ENCODE results near the gene TMLHE. TPM values are rescaled to one million over a fixed set of nuclear protein-coding genes. Genes with fewer than 3 reads are reported as not detected.
"Not testable (repeated sequence)": the region's sequence is repeated elsewhere in the genome, so short reads cannot be mapped to it uniquely, and the experiment has no call there.

The TMLHE gene
- total RNA-seq, 2 donors from 2014 or later, result 11.7 to 16.2 TPM

DNA sequence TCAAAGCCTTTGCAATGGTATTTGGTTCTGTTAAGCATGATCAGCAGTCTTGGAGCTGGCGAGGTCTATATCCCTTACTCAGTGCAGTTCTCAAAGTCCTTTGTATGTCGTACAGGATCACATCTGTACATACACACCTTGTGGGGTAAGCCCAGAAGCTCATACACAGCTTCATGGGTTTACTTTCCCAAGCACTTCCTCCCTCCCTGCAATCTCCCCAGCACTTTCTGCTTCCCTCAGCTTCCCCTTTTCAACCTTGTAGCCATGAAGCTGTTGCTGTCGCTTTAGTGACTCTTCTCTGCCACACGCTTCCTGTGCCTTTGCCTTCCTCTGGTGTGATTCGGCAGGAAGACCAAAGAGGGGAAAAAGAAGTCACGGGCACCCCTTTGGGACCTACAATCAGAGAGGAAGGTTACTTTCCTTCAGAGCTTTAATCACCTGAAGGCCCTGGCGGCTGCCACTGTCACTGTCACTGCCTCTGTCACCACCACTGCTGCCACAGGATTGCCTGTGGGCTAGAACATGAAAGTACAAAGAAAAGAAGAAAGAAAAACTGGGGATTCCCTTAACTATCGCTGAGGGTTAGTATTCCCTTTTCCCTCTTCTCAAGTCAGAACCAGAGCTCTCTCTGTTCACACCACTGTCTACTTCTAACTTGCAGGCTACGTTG is 146.3 kb downstream of the TMLHE start:
- intact Hi-C loops (cut with DNase I), result not testable (repeated sequence)

GRCh38 chrX:155460501-155460900 is 152.3 kb downstream of the TMLHE start:
- H3K9me3 ChIP-seq; H3K27me3 ChIP-seq; H3K4me3 ChIP-seq; H3K4me1 ChIP-seq; H3K27ac ChIP-seq; H3K36me3 ChIP-seq (replicated peaks in 1 of 2; ENCODE audit: insufficient read depth in 1 of 2, low read depth in 2 of 2); intact Hi-C loops (cut with DNase I); DNase-seq; ATAC-seq: not testable (repeated sequence)
- no CpG with 5 or more reads among the region's 8 CpGs for WGBS, 2 donors

More for the DNA sequence above, 146.3 kb downstream of the TMLHE start:
- ATAC-seq; H3K9me3 ChIP-seq; H3K4me1 ChIP-seq; H3K27me3 ChIP-seq; DNase-seq; H3K4me3 ChIP-seq; H3K27ac ChIP-seq; H3K36me3 ChIP-seq (replicated peaks in 1 of 2; ENCODE audit: insufficient read depth in 1 of 2, low read depth in 2 of 2): not testable (repeated sequence)
- WGBS, 2 donors, result no CpG with 5 or more reads among the region's 9 CpGs

- H3K9me3 ChIP-seq; H3K4me1 ChIP-seq; H3K36me3 ChIP-seq (replicated peaks in 1 of 2; ENCODE audit: insufficient read depth in 1 of 2, low read depth in 2 of 2); intact Hi-C loops (cut with DNase I); H3K27ac ChIP-seq; H3K4me3 ChIP-seq; H3K27me3 ChIP-seq; DNase-seq: not testable (repeated sequence)
- WGBS, 2 donors, result no CpG with 5 or more reads among the region's 51 CpGs
- peak; percentile 82 for ATAC-seq
Measured at GRCh38 chrX:155458471-155458870, 154.3 kb downstream of the TMLHE start, which contains the start of gene F8A3. F8A3 (minus strand) TSS chrX:155458620; CDS start chrX:155458600, 20 bp downstream.

GRCh38 chrX:155457761-155458447 is 154.8 kb downstream of the TMLHE start:
- DNase-seq; H3K4me3 ChIP-seq; H3K4me1 ChIP-seq; intact Hi-C loops (cut with DNase I); H3K36me3 ChIP-seq (replicated peaks in 1 of 2; ENCODE audit: insufficient read depth in 1 of 2, low read depth in 2 of 2); H3K9me3 ChIP-seq; H3K27ac ChIP-seq; H3K27me3 ChIP-seq: not testable (repeated sequence)
- WGBS, 2 donors, result no CpG with 5 or more reads among the region's 97 CpGs
- ATAC-seq, result peak; percentile 91

GRCh38 chrX:155441097-155441496 is 171.7 kb downstream of the TMLHE start:
- Histone ChIP-seq H3K27me3 (no peaks in the 10 kb centered on the region), H3K4me1 (no peaks in the 10 kb centered on the region), H3K36me3 (replicated peaks in 1 of 2; ENCODE audit: insufficient read depth in 1 of 2, low read depth in 2 of 2) (no peaks in the 10 kb centered on the region), H3K9me3 (no peaks in the 10 kb centered on the region), H3K4me3 (no peak overlapping the region), H3K27ac (no peak overlapping the region)
- ATAC-seq (no peak), DNase-seq (no peak)
- intact Hi-C loops (cut with DNase I), result no loop called here
- TF ChIP-seq, protein P1, sequence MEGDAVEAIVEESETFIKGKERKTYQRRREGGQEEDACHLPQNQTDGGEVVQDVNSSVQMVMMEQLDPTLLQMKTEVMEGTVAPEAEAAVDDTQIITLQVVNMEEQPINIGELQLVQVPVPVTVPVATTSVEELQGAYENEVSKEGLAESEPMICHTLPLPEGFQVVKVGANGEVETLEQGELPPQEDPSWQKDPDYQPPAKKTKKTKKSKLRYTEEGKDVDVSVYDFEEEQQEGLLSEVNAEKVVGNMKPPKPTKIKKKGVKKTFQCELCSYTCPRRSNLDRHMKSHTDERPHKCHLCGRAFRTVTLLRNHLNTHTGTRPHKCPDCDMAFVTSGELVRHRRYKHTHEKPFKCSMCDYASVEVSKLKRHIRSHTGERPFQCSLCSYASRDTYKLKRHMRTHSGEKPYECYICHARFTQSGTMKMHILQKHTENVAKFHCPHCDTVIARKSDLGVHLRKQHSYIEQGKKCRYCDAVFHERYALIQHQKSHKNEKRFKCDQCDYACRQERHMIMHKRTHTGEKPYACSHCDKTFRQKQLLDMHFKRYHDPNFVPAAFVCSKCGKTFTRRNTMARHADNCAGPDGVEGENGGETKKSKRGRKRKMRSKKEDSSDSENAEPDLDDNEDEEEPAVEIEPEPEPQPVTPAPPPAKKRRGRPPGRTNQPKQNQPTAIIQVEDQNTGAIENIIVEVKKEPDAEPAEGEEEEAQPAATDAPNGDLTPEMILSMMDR (IDR thresholded peaks at IDR 0.05), result no peak
- TF ChIP-seq POLR2A (IDR thresholded peaks at IDR 0.05), result no peak

Small RNAs within 50 kb of the gene (microRNA-seq; reads per million reads assigned to microRNA genes)
- gene MIR1184-3 (ENCODE audit: borderline number of aligned reads in 2 of 2, borderline replicate concordance in 2 of 2), result 0 reads per million in 2 donors

Small RNAs within 50 kb of the gene (small RNA-seq; reads per million reads assigned to genes)
- not detected for gene MIR1184-3

Other genes with a start within 250 kb of the TMLHE start
- 1 to 10 TPM in 1 of 2 donors, not detected in 1; 7.6 TPM for gene F8A2, start 230.9 kb downstream of the TMLHE start, total RNA-seq
- 10 to 100 TPM in 1 of 2 donors, not detected in 1; 17.1 TPM for gene F8A3, start 154.3 kb downstream of the TMLHE start, total RNA-seq
- under 1 TPM; 0.66 to 0.78 TPM for gene SPRY3, start 366 bp downstream of the TMLHE start, total RNA-seq